ENCODE results near the gene MEN1.

MEN1 gene

DNA sequence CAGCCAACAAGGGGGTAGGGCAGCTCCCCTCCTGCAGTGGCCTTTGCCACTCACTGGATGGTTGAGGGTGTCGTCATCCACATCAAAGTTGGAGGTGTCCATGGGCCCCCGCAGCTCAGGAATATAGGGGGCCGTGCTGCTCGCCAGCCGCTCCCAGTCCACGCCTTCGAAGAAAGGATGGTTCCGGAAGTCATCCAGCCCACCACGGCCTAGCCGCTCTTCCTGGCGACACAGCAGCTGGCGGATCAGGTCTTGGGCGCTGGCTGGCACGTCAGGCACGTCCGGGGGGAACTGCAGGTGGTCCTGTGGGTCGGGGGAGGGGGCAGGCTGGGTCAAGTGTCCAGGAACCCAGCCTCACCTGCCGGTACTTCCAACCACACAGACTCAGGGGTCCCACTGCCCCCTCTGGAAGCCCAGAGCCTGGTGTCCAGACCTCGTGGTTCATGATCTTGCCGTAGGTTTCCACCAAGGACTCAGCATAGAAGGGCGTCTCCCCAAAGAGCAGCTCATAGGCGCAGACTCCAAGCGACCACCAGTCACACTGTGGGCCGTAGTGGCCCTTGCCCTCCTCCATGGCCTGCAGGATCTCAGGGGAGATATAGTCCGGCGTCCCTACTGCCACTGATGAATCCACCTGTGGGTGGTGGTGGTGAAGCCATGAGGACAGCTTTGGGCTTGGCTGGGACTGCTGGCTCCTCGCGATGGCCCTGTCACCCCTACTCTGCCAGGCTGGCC lies 28.4 kb upstream of the MEN1 start:
- no peak for DNase-seq (ENCODE audit: low spot score)
- POLR2A ChIA-PET (ENCODE audit: low non-redundant PET): no interaction called here
- peak overlapping the region; percentile 99 for H3K27ac ChIP-seq
- TF ChIP-seq, protein P1, sequence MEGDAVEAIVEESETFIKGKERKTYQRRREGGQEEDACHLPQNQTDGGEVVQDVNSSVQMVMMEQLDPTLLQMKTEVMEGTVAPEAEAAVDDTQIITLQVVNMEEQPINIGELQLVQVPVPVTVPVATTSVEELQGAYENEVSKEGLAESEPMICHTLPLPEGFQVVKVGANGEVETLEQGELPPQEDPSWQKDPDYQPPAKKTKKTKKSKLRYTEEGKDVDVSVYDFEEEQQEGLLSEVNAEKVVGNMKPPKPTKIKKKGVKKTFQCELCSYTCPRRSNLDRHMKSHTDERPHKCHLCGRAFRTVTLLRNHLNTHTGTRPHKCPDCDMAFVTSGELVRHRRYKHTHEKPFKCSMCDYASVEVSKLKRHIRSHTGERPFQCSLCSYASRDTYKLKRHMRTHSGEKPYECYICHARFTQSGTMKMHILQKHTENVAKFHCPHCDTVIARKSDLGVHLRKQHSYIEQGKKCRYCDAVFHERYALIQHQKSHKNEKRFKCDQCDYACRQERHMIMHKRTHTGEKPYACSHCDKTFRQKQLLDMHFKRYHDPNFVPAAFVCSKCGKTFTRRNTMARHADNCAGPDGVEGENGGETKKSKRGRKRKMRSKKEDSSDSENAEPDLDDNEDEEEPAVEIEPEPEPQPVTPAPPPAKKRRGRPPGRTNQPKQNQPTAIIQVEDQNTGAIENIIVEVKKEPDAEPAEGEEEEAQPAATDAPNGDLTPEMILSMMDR (conservative IDR thresholded peaks at IDR 0.05; ENCODE audit: low read depth): no peak
- CTCF ChIA-PET: no interaction called here

DNA sequence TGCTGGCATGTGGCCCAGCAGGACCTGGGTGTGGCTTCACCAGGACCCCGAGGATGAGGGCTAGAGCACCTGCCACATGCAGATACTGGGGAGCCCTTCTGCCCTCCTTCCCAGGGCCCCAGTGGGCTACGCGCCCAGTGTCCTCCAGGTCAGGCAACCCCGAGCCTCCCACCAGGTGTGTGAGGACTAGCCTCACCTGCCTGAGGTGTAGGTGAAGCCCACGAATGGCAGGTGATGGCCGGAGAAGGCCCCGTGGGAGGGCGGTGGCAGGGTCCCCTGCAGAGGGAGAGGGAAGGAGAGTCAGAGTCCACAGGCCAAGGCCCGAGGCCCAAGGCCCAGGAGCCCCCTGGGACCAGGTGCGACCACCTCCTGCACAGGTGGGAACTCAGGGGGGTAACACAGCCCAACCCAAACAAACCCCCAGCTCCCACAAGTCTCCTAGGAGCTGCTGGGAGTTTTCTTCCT lies 27.6 kb upstream of the MEN1 start:
- TF ChIP-seq, protein P1 (conservative IDR thresholded peaks at IDR 0.05; ENCODE audit: low read depth): no peak
- no peak for DNase-seq (ENCODE audit: low spot score)
- CTCF ChIA-PET: no interaction called here
- POLR2A ChIA-PET (ENCODE audit: low non-redundant PET): no interaction called here
- H3K27ac ChIP-seq: peak overlapping the region; percentile 99

DNA sequence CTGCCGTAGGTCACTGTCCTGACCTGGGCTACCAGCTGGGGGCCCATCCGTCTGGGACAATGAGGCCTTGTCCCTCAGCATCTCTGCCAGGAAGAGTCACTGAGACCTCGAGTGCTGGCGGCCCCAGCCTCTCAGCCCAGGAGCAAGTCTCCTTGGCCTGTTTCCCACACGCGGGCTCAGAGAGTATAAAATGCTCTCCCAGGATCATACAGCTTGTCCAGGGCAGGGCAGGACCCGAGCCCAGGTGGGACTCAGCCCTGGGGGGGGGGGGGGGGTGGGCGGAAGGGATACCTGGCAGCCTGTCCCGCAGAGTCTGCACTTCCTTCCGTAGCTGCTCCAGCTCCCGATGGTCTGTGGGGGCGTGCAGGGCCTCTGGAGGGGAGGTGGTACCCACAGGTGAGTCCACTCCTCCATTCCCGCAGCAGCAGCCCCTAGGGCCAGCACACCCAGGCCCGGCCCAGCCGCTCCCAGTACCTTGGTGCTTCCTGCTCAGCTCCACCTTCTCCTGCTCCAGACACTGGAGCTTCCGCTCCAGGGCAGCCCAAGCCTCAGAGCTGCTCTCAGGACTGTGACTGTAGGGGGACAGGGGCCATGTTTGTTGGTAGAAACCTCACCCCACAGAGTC lies 26.2 kb upstream of the MEN1 start:
- H3K27ac ChIP-seq: peak overlapping the region; percentile 99
- TF ChIP-seq, protein P1 (conservative IDR thresholded peaks at IDR 0.05; ENCODE audit: low read depth): no peak
- CTCF ChIA-PET: no interaction called here
- POLR2A ChIA-PET (ENCODE audit: low non-redundant PET): interaction anchor here (0.5 kb wide), 1 partner anchor 559 kb away, joined by 3 read pairs; no protein-coding TSS in a partner anchor
- no peak for DNase-seq (ENCODE audit: low spot score)

DNA sequence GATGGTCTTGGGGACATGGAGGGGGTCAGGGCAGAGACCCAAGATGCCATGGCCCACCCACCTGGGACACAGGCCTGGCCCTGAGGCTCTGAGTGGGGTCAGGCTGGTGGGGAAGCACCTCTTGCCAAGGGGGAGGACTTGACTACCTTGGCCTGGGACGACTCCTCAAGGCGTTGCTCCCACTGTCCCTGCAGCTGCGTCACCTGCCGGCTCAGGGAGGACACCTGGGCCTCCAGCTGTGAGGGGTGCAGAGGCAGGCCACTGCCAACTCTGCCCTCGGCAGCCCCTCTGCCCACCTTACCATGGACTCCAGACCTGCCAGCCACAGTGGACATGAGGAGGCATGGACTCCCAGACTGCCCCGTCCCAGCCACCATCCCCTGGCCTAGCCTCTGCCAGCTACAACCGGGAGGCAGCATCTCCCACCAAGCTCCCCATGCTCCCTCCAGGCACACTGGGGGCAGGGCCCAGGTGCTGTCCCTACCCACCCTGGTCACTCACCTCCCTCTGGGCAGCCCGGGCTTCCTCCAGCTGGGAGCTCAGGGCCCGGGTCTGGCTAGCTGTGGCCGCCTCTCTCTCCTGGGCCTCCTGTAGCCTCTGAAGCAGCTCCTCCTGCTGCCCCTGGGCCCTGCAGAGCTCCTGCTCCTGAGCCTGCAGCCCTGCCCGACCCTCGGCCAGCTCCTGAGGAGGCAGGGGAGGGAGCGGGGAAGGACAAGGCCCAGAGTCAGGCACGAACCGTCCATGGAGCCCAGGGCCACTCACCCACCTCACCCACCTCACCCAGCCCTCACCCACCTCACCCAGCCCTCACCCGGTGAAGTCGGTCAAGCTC lies 25.5 kb upstream of the MEN1 start:
- TF ChIP-seq, protein P1 (conservative IDR thresholded peaks at IDR 0.05; ENCODE audit: low read depth): no peak
- peak overlapping the region; percentile 99 for H3K27ac ChIP-seq
- DNase-seq (ENCODE audit: low spot score): no peak
- ChIA-PET POLR2A (ENCODE audit: low non-redundant PET) (interaction anchor here (0.5 kb wide), 1 partner anchor 558 kb away, joined by 3 read pairs; no protein-coding TSS in a partner anchor), CTCF (interaction anchor here (0.6 to 0.7 kb wide), 3 partner anchors 32 to 58 kb away, joined by 3 to 4 read pairs (median 3); no protein-coding TSS in a partner anchor)

DNA sequence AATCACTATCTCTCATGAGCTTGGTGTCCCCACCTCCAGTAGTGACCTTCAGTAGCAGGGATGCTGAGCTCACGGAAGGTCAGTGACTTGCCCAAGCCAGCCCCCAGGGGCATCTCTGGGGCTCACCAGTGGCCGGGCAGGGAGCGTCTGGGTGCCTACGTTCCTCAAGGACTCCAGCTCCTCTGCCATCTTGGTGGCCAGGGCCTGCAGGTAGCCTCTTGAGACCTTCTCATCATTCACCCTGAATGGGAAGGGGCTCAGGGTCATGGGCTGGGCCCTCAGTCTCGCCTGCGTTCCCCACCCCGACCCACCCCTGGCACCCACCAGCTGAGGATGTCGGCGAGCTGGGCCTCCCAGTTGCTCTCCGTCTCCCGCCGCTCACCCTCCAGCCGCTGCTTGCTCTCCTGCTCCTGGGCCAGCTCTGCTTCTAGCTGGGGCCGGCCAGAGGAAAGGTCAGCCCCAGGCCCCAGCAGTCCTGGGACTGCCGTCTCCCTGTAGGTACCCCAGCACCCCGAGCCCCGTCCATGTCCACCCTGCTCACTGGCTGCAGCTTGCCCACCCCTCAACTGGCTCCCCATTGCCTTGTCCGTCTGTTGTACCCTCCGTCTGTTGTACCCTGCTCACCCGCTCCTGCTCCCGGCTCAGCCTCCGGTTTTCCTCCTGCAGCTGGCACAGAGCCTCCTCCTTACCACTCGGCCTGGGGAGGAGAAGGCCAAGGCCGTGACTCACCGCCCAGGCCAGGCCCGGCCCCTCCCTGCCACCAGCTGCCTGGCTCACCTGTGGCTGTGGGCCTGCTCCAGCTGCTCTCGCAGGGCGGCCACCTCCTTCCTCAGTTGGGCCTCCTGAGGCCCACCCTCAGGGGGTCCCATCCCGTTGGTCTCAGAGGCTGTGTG lies 24.6 kb upstream of the MEN1 start:
- ChIA-PET CTCF (interaction anchor here (0.6 to 0.7 kb wide), 2 partner anchors 31 to 40 kb away, joined by 3 to 4 read pairs; no protein-coding TSS in a partner anchor), POLR2A (ENCODE audit: low non-redundant PET) (no interaction called here)
- TF ChIP-seq, protein P1 (conservative IDR thresholded peaks at IDR 0.05; ENCODE audit: low read depth): no peak
- peak overlapping the region; percentile 99 for H3K27ac ChIP-seq
- peak; percentile 90 for DNase-seq (ENCODE audit: low spot score)

Data from RWPE1 (cell line).